NCI-H1694 (cell line): Measurements from ENCODE around the gene PDZD2.

Experiments used
- DNase-seq: peaks from one replicate; lab custom pipeline; 2025; lab: John Stamatoyannopoulos, UW

PDZD2 gene

GRCh38 chr5:32143617-32144377, 504.9 kb downstream of the PDZD2 start:
- DNase-seq = no peak

DNA sequence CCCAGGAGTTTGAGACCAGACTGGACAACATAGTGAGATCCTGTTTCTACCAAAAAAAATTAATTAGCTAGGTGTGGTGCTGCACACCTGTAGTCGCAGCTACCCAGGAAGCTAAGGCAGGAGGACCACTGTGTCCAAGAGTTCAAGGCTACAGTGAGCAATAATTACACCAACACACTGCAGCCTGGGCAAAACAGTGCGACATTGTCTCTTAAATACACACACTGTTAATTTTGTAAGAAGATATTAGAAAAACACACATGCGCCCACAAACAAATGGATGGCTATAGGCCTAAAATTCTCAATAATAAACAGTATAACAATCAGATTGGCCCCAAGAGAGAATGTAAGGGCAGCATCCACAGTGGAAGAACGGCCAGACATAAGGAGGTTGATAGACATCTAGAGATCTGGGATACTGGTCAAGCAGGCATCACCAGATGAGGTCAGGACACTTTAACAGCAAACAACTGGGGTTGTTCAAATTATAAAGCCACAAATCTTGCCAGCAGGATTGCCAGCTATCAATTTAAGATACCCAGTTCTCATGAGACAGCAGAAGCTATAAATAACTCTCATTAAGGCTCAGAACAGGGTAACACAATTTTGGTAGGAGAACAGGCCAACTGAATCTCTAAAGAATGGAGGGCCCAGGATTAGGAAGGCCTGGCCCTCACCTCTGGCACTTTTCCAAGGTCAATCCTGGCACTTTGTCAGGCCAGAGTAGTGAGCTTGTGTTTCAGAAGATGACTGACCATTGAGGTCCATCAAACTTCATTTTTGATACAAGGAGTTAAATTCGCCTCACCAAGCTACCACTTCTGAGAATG, 505.7 kb downstream of the PDZD2 start:
- no peak for DNase-seq

DNA sequence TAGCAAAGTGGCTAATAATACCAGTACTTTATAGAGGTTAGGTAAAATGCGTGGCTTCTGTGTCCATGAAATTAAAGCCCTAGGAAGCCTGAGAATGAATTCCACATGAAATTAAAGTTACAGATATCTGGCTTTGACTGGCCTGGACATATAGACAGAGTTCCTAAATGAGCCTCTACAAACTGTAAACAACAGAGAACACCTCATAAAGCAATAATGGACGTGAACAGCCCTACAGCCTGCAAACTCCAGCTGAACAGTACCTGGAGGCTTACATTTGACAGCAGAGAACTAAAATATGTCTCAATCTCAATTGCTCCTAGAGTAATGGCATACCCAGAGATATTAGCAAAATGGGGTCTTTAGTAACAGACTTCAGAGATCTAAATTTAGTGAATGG, 506.4 kb downstream of the PDZD2 start:
- no peak for DNase-seq

- DNase-seq = no peak
Observed at GRCh38 chr5:32147236-32147635, 508.3 kb downstream of the PDZD2 start.

DNA sequence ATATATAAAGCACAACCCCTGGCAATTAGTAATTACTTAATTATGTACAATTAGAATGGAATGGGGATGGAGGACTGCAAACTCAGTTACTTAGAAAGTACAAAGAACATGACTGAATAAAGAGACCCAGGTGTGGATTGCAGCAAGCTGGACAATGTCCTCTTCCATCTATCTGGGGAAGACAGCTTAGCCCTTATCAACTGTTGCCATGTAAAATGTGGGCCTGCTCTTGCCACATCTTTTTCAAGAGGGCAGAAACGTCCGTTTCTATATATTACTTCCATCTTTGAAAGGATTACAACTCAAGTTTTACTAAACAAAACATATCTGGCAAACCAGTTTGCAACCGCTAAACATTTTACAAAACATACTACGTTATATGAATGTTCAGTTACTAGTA, 509.0 kb downstream of the PDZD2 start:
- DNase-seq = no peak

DNA sequence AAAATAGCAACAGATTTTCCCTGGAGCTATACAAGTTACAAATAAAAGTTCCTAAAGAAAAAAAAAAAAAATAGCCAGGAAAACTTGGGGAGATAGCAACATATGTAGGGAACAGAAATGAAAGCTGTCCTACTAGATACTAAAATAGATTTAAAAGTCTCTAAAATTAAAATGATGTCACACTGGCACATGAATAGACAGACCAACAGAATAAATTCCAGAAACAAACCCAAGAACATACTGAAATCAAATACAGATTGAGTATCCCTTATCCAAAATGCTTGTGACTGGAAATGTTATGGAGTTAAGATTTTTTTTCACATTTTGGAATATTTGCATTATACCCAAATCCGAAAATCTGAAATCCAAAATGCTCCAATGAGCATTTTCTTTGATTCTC, 511.4 kb downstream of the PDZD2 start:
- DNase-seq = no peak

- no peak for DNase-seq
Observed at GRCh38 chr5:32151198-32151597, 512.3 kb downstream of the PDZD2 start.

GRCh38 chr5:32153723-32154122, 514.8 kb downstream of the PDZD2 start:
- no peak for DNase-seq

DNA sequence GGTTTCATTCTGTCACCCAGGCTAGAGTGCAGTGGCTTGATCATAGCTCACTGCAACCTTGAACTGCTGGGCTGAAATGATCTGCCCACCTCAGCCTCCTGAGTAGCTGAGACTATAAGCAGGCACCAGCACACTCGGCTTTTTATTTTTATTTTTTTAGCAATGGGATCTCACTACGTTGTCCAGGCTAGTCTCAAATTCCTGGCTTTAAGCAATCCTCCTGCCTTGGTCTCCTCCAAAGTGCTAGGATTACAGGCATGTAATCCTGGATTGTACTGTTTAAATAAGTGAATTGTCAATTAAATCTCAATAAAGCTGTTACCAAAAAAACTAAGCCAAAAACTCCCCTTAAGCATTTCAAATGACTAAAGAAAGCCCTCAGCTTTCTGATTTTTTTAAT, 516.3 kb downstream of the PDZD2 start:
- no peak for DNase-seq

- DNase-seq = no peak
Observed at GRCh38 chr5:32156635-32157034, 517.7 kb downstream of the PDZD2 start.

GRCh38 chr5:32157078-32157477, 518.1 kb downstream of the PDZD2 start:
- DNase-seq = no peak

- no peak for DNase-seq
Observed at GRCh38 chr5:32158679-32158975, 519.7 kb downstream of the PDZD2 start.

GRCh38 chr5:32159328-32160072, 520.6 kb downstream of the PDZD2 start:
- DNase-seq = no peak

DNA sequence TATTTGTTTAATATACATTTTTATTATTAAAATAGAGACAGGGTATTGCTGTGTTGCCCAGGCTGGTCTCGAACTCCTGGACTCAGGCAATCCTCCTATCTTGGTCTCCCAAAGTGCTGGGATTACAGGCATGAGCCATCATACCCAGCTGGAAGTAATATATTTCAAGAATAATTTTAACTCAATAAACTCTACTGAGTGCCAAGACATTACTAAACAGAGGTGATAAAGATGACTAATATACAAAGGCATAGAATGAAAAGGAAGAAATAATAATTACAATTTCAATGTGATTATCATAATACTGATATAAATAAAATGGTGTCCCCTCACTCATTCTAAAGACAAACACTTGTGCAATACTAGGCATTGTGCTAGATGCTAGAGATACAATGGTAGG, 521.3 kb downstream of the PDZD2 start:
- DNase-seq = no peak
